IMR-90 (cell line): ENCODE results near the gene TRIM2. TPM values are rescaled to one million over a fixed set of nuclear protein-coding genes. Genes with fewer than 3 reads are reported as not detected.
A peak's percentile ranks its signal among the peaks of the same experiment; 100 is the strongest.

Experiments used
- ATAC-seq: fragments of 200-7000 bp; cut with Tn5 transposase; 2 replicates; pipeline ENCODE4 v1.9.1; 2020; ENCODE audit warnings: low read depth, mild to moderate bottlenecking, moderate library complexity
- BruUV-seq: library from RNA; stranded (reverse); fragments of 400-500 nt; replicated peaks from 2 replicates; lab custom pipeline; 2021; lab: Mats Ljungman, UMichigan
- CTCF ChIA-PET: fragments of 300-600 bp; formaldehyde crosslinking; extraction: SDS; loops from one replicate; lab custom pipeline; 2021; ENCODE audit warnings: antibody characterized with exemption; lab: Yijun Ruan, JAX
- POLR2A ChIA-PET: fragments of 300-600 bp; sonication (Branson Sonifier 250); formaldehyde crosslinking; loops from one replicate; lab custom pipeline; 2022; ENCODE audit warnings: antibody characterized with exemption; ENCODE audit not compliant: unreplicated experiment; lab: Charles Lee
- DNase-seq: peaks from one replicate; pipeline ENCODE4 v3.0.0; 2013
- H2AFZ ChIP-seq: replicated peaks from 2 replicates; pipeline ENCODE3; 2013; ENCODE audit warnings: low read length, mild to moderate bottlenecking; ENCODE audit not compliant: poor library complexity
- H2AK5ac ChIP-seq: 2 replicates; pipeline ENCODE4 v1.6.1; 2013; ENCODE audit warnings: low read depth, low read length, inconsistent platforms
- H2AK9ac ChIP-seq: replicated peaks from 2 replicates; pipeline ENCODE3; 2013; ENCODE audit warnings: mild to moderate bottlenecking, low read depth, low read length, moderate library complexity; ENCODE audit not compliant: poor library complexity
- H2BK120ac ChIP-seq: 2 replicates; pipeline ENCODE4 v1.6.1; 2013; ENCODE audit warnings: low read depth, low read length, inconsistent platforms
- H2BK15ac ChIP-seq: 3 replicates; pipeline ENCODE4 v1.6.1; 2013; ENCODE audit warnings: low read depth, low read length, inconsistent platforms
- H2BK20ac ChIP-seq: 2 replicates; pipeline ENCODE4 v1.6.1; 2013; ENCODE audit warnings: low read depth, mild to moderate bottlenecking, inconsistent platforms, low read length, moderate library complexity
- H2BK5ac ChIP-seq: 2 replicates; pipeline ENCODE4 v1.6.1; 2013; ENCODE audit warnings: mild to moderate bottlenecking, low read depth, low read length, inconsistent platforms; ENCODE audit not compliant: poor library complexity, severe bottlenecking
- H3K14ac ChIP-seq: replicated peaks from 2 replicates; pipeline ENCODE4 v1.6.1; 2013; ENCODE audit warnings: low read depth, low read length, inconsistent platforms
- H3K18ac ChIP-seq: 2 replicates; pipeline ENCODE4 v1.6.1; 2013; ENCODE audit warnings: low read depth, low read length, control low read depth
- H3K23ac ChIP-seq: 2 replicates; pipeline ENCODE4 v1.6.1; 2013; ENCODE audit warnings: low read depth, low read length, inconsistent platforms
- H3K27ac ChIP-seq: 2 replicates; pipeline ENCODE4 v1.5.1; 2013; ENCODE audit warnings: mild to moderate bottlenecking, control low read depth, low read length; ENCODE audit not compliant: insufficient read depth
- H3K27me3 ChIP-seq: 2 replicates; pipeline ENCODE4 v1.6.1; 2013; ENCODE audit warnings: low read length; ENCODE audit not compliant: control insufficient read depth, insufficient read depth
- H3K36me3 ChIP-seq: 2 replicates; pipeline ENCODE4 v1.6.1; 2013; ENCODE audit warnings: low read length, mixed read lengths; ENCODE audit not compliant: control insufficient read depth, insufficient read depth
- H3K4ac ChIP-seq: 2 replicates; pipeline ENCODE4 v1.6.1; 2013; ENCODE audit warnings: low read depth, low read length, inconsistent platforms
- H3K4me1 ChIP-seq: 2 replicates; pipeline ENCODE4 v1.6.1; 2013; ENCODE audit warnings: low read length, mixed read lengths; ENCODE audit not compliant: control insufficient read depth, insufficient read depth
- H3K4me2 ChIP-seq: 2 replicates; pipeline ENCODE4 v1.6.1; 2013; ENCODE audit warnings: low read depth, mild to moderate bottlenecking, control low read depth, low read length, moderate library complexity
- H3K4me3 ChIP-seq: 2 replicates; pipeline ENCODE4 v1.5.1; 2013; ENCODE audit warnings: low read depth, mild to moderate bottlenecking, control low read depth, low read length, moderate library complexity; ENCODE audit not compliant: insufficient read depth
- H3K56ac ChIP-seq: 2 replicates; pipeline ENCODE4 v1.6.1; 2013; ENCODE audit warnings: low read length, inconsistent platforms; ENCODE audit not compliant: insufficient read depth; ENCODE audit errors: extremely low read depth
- H3K79me1 ChIP-seq, 2 experiments: 2 replicates each; pipeline ENCODE4 v1.6.1; 2013; ENCODE audit warnings: low read length in 2 of 2, inconsistent platforms in 1 of 2, low read depth in 1 of 2
- H3K9ac ChIP-seq: 2 replicates; pipeline ENCODE4 v1.6.1; 2013; ENCODE audit warnings: low read depth, low read length, control low read depth
- H3K9me1 ChIP-seq: 2 replicates; pipeline ENCODE4 v1.6.1; 2013; ENCODE audit warnings: low read length, inconsistent platforms; ENCODE audit not compliant: insufficient read depth
- H3K9me3 ChIP-seq: 2 replicates; pipeline ENCODE4 v1.6.1; 2013; ENCODE audit warnings: low read length; ENCODE audit not compliant: control insufficient read depth, insufficient read depth
- H4K20me1 ChIP-seq: 2 replicates; pipeline ENCODE4 v1.6.1; 2013; ENCODE audit warnings: low read length, inconsistent platforms; ENCODE audit not compliant: insufficient read depth
- H4K5ac ChIP-seq: 2 replicates; pipeline ENCODE4 v1.6.1; 2013; ENCODE audit warnings: mild to moderate bottlenecking, low read depth, low read length, control low read depth
- H4K8ac ChIP-seq, 2 experiments: 2 replicates each; pipeline ENCODE4 v1.6.1; 2013; ENCODE audit warnings: low read depth in 2 of 2, low read length in 2 of 2, control low read depth in 1 of 2, inconsistent platforms in 1 of 2
- H4K91ac ChIP-seq: 2 replicates; pipeline ENCODE4 v1.6.1; 2013; ENCODE audit warnings: low read depth, low read length, inconsistent platforms; ENCODE audit not compliant: insufficient read depth
- BHLHE40 ChIP-seq: fragments of 150-350 bp; IDR thresholded peaks from 2 replicates; pipeline ENCODE4 v1.6.1; 2016; ENCODE audit warnings: mild to moderate bottlenecking, low read depth, low read length
- CTCF ChIP-seq: conservative IDR thresholded peaks from 2 replicates; pipeline ENCODE4 v1.5.1; 2012; ENCODE audit warnings: mild to moderate bottlenecking, low read depth, low read length, improper control_type of control experiment
- FOS ChIP-seq: fragments of 150-350 bp; IDR thresholded peaks from 2 replicates; pipeline ENCODE4 v1.6.1; 2016; ENCODE audit warnings: low read depth, low read length
- MXI1 ChIP-seq: IDR thresholded peaks from 2 replicates; pipeline ENCODE4 v1.6.1; 2012; ENCODE audit warnings: low read depth, mild to moderate bottlenecking, low read length, moderate library complexity, borderline replicate concordance
- NFE2L2 ChIP-seq: fragments of 150-350 bp; IDR thresholded peaks from 2 replicates; pipeline ENCODE4 v1.6.1; 2016; ENCODE audit warnings: low read depth, mild to moderate bottlenecking, low read length
- POLR2A ChIP-seq: IDR thresholded peaks from 2 replicates; pipeline ENCODE4 v1.6.1; 2012; ENCODE audit warnings: mild to moderate bottlenecking, low read depth, low read length
- RAD21 ChIP-seq: IDR thresholded peaks from 2 replicates; pipeline ENCODE4 v1.6.1; 2012; ENCODE audit warnings: low read length, improper control_type of control experiment
- RCOR1 ChIP-seq: IDR thresholded peaks from 2 replicates; pipeline ENCODE4 v1.6.1; 2012; ENCODE audit warnings: mild to moderate bottlenecking, low read length, improper control_type of control experiment; ENCODE audit not compliant: insufficient replicate concordance
- SMC3 ChIP-seq: fragments of 150-350 bp; IDR thresholded peaks from 2 replicates; pipeline ENCODE4 v1.6.1; 2016; ENCODE audit warnings: low read depth, mild to moderate bottlenecking, antibody characterized with exemption, low read length, moderate library complexity
- WGBS, 2 experiments: methylation state at CpG; one replicate each; pipeline versions ENCODE4 v1.1.5 to v1.1.7; 2013; ENCODE audit warnings: missing lambda C conversion rate in 2 of 2; ENCODE audit not compliant: insufficient read length in 1 of 2; ENCODE audit errors: extremely low coverage in 2 of 2; 5-methylcytosine and 5-hydroxymethylcytosine counted together
- dilution Hi-C: fragments of 300-500 bp; cut with HindIII; formaldehyde crosslinking; loops from one replicate; pipeline ENCODE4 v1.14.3; 2018; ENCODE audit warnings: low sequenced_read_pairs; ENCODE audit not compliant: unreplicated experiment
- in situ Hi-C: fragments of 300-500 bp; cut with MboI; formaldehyde crosslinking; loops from 3 replicates; pipeline ENCODE4 v1.14.3; 2019; ENCODE audit warnings: low sequenced_read_pairs, inconsistent platforms, mixed read lengths
- intact Hi-C: fragments of 100-400 bp; cut with micrococcal nuclease; formaldehyde crosslinking; loops from 2 replicates; pipeline ENCODE4 v1.10.0; 2022
- polyA plus RNA-seq, 3 experiments: library from polyadenylated mRNA; depleted of rRNA; stranded (reverse); fragments of >200 nt; gene quantifications; 2 replicates each; pipeline ENCODE4 v1.2.3, GENCODE V29; 2012; ENCODE audit warnings: low replicate concordance in 1 of 3
- total RNA-seq: library from RNA; depleted of rRNA; stranded (reverse); fragments of >200 nt; gene quantifications from 2 replicates; pipeline ENCODE4 v1.2.3, GENCODE V29; 2012

The TRIM2 gene
- total and polyA plus RNA-seq, 2 of the 4 experiments (the other 2 are of a cell fraction): 16.0 to 64.2 TPM

DNA sequence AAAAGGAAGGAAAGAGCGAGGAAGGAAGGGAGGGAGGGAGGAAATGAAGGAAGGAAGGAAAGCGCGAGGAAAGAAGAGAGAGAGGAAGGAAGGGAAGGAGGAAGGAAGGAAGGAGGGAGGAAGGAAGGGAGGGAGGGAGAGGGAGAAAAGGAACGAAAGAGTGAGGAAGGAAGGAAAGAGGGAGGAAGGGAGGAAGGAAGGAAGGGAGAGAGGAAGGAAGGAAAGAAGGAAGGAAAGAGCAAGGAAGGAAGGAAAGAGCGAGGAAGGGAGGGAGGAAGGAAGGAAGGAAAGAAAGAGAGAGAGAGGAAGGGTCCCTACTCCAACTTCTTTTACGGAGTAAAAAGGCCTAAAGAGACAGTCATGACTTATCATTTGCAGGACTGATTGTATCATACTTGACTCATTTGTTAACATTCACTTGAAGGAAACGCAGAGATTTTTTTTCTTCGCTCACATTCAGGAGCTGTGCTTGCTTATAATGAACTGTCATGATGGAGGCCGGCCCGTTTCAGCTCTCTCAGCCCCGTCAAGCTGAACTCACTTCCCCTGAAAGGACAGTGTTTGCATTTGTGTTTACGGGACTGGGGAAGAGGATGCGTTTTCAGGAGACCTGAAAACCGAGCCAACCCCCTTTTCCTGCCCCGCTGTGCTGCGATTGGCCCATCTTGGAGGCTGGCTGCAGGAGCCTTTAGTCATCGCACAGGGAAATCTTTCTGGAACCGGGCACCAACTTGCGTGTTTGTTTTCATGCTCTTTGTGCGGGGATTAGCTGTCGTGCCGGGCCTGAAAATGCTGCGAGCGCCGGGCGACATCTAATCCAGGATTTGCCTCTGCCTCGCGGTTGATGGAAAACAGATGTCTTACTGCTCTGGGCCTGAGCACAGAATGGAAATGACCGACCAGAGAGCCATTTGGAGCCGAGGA is 17.8 kb downstream of the TRIM2 start:
- in situ Hi-C loops: no loop called here
- ChIA-PET POLR2A (interaction anchor here (0.7 kb wide), 1 partner anchor 17 kb away, joined by 6 read pairs; no protein-coding TSS in a partner anchor), CTCF (interaction anchor here (1.0 kb wide), 1 partner anchor 9 kb away, joined by 3 read pairs; no protein-coding TSS in a partner anchor)

More for the DNA sequence above, 17.8 kb downstream of the TRIM2 start:
- Histone ChIP-seq H3K9ac (peak overlapping the region; percentile 76), H3K4me3 (peak overlapping the region; percentile 39), H2AK9ac (peak overlapping the region; percentile 65), H2BK20ac (peak overlapping the region; percentile 88; the same call in 1 of the 2 replicates), H3K56ac (peak overlapping the region; percentile 76), H3K4ac (peak overlapping the region; percentile 93), H3K4me2 (peak overlapping the region; percentile 66), H3K79me1 (peaks cover 20 to 34% of the 10 kb centered on the region in 2 experiments), H3K27ac (peak overlapping the region; percentile 86), H4K91ac (peak overlapping the region; percentile 93), H2BK5ac (peak overlapping the region; percentile 84), H4K5ac (peak overlapping the region; percentile 48), H2AFZ (peak overlapping the region; percentile 92), H2AK5ac (peak overlapping the region; percentile 100), H3K23ac (peak overlapping the region; percentile 82), H3K9me1 (peaks cover 6% of the 10 kb centered on the region; the same call in 1 of the 2 replicates), H3K36me3 (no peaks in the 10 kb centered on the region), H4K20me1 (no peaks in the 10 kb centered on the region), H2BK15ac (peak overlapping the region; percentile 92; the same call in 1 of the 3 replicates), H3K9me3 (no peaks in the 10 kb centered on the region), H3K14ac (peak overlapping the region; percentile 81; the same call in 1 of the 2 replicates), H3K27me3 (no peaks in the 10 kb centered on the region), H3K4me1 (peaks cover 2% of the 10 kb centered on the region), H4K8ac (peak overlapping the region; percentile 58 to 82), H3K18ac (peak overlapping the region; percentile 76), H2BK120ac (peak overlapping the region; percentile 92)
- DNase-seq: peak; percentile 87
- TF ChIP-seq FOS (peak; percentile 32), RCOR1 (peak; percentile 27), MXI1 (no peak), NFE2L2 (no peak), CTCF (no peak), SMC3 (no peak), BHLHE40 (no peak), POLR2A (peak; percentile 63; the same call in 1 of the 2 replicates), RAD21 (no peak)
- BruUV-seq: no TSS peak
- peak; percentile 85 for ATAC-seq
- WGBS, 2 experiments: 17% methylated on average over 18 of the region's 30 CpGs; no CpG with 5 or more reads in 1 of the 2 experiments
- dilution Hi-C loops: no loop called here
- intact Hi-C loops: loop anchor here (1.0 to 10.0 kb wide), 5 partner anchors 12 to 243 kb away; partner anchors contain the start of gene TMEM131L
